ENCODE results near the gene TCIRG1. TPM values are rescaled to one million over a fixed set of nuclear protein-coding genes. Genes with fewer than 3 reads are reported as not detected.

The TCIRG1 gene
- total and polyA plus RNA-seq, 4 donors = 32.2 to 96.1 (median 44.5) TPM

GRCh38 chr11:68071281-68072048 is 32.6 kb downstream of the TCIRG1 start:
- 88% methylated on average over 3 of the region's 3 CpGs for WGBS
- Histone ChIP-seq H3K27ac (ENCODE audit: low read depth in 1 of 2, low read length in 2 of 2) (no peak overlapping the region), H3K9ac (ENCODE audit: low read depth in 1 of 2, low read length in 2 of 2) (no peak overlapping the region), H3K4me3 (ENCODE audit: low read depth in 1 of 3, low read length in 3 of 3) (no peak overlapping the region), H3K4me1 (ENCODE audit: control insufficient read depth in 4 of 4, insufficient read depth in 4 of 4, low read length in 3 of 4) (peaks cover 2 to 12% (median 9%) of the 10 kb centered on the region in 4 donors), H3K36me3 (ENCODE audit: control insufficient read depth in 4 of 4, insufficient read depth in 3 of 4, low read depth in 1 of 4, low read length in 3 of 4) (peaks cover 7 to 46% (median 22%) of the 10 kb centered on the region in 4 donors), H3K27me3 (ENCODE audit: control insufficient read depth in 4 of 4, insufficient read depth in 4 of 4, low read length in 3 of 4) (no peaks in the 10 kb centered on the region), H3K9me3 (ENCODE audit: control insufficient read depth in 4 of 4, low read length in 3 of 4) (no peaks in the 10 kb centered on the region)
- TF ChIP-seq HNF4A (conservative IDR thresholded peaks at IDR 0.05) = no peak
- DNase-seq (ENCODE audit: low spot score) = no peak

- peaks cover 5 to 18% (median 9%) of the 10 kb centered on the region in 4 donors for H3K36me3 ChIP-seq (ENCODE audit: control insufficient read depth in 4 of 4, insufficient read depth in 3 of 4, low read depth in 1 of 4, low read length in 3 of 4)
- H3K27ac ChIP-seq (ENCODE audit: low read depth in 1 of 2, low read length in 2 of 2) = no peak overlapping the region
- TF ChIP-seq YY1 (IDR thresholded peaks at IDR 0.05) (no peak), TAF1 (conservative IDR thresholded peaks at IDR 0.05) (no peak), RAD21 (IDR thresholded peaks at IDR 0.05) (peak in 1 of 2 donors; percentile 25), FOXA2 (IDR thresholded peaks at IDR 0.05) (no peak), RXRA (IDR thresholded peaks at IDR 0.05) (peak in 1 of 2 donors; percentile 24), MAX (IDR thresholded peaks at IDR 0.05) (no peak)
- DNase-seq (ENCODE audit: low spot score) = no peak
- H3K27me3 ChIP-seq (ENCODE audit: control insufficient read depth in 4 of 4, insufficient read depth in 4 of 4, low read length in 3 of 4) = no peaks in the 10 kb centered on the region
- no peak overlapping the region for H3K4me3 ChIP-seq (ENCODE audit: low read depth in 1 of 3, low read length in 3 of 3)
- H3K4me1 ChIP-seq (ENCODE audit: control insufficient read depth in 4 of 4, insufficient read depth in 4 of 4, low read length in 3 of 4) = peaks cover 2 to 25% (median 15%) of the 10 kb centered on the region in 4 donors
- H3K9me3 ChIP-seq (ENCODE audit: control insufficient read depth in 4 of 4, low read length in 3 of 4) = no peaks in the 10 kb centered on the region
- WGBS = 50% methylated on average over 10 of the region's 10 CpGs
- no peak overlapping the region for H3K9ac ChIP-seq (ENCODE audit: low read depth in 1 of 2, low read length in 2 of 2)
Observed at GRCh38 chr11:68074584-68075352, 35.9 kb downstream of the TCIRG1 start.

GRCh38 chr11:68076371-68077042 is 37.7 kb downstream of the TCIRG1 start:
- Histone ChIP-seq H3K27me3 (ENCODE audit: control insufficient read depth in 4 of 4, insufficient read depth in 4 of 4, low read length in 3 of 4) (no peaks in the 10 kb centered on the region), H3K9ac (ENCODE audit: low read depth in 1 of 2, low read length in 2 of 2) (no peak overlapping the region), H3K4me3 (ENCODE audit: low read depth in 1 of 3, low read length in 3 of 3) (no peak overlapping the region), H3K27ac (ENCODE audit: low read depth in 1 of 2, low read length in 2 of 2) (no peak overlapping the region), H3K36me3 (ENCODE audit: control insufficient read depth in 4 of 4, insufficient read depth in 3 of 4, low read depth in 1 of 4, low read length in 3 of 4) (peaks cover 5 to 7% (median 6%) of the 10 kb centered on the region in 4 donors), H3K9me3 (ENCODE audit: control insufficient read depth in 4 of 4, low read length in 3 of 4) (no peaks in the 10 kb centered on the region), H3K4me1 (ENCODE audit: control insufficient read depth in 4 of 4, insufficient read depth in 4 of 4, low read length in 3 of 4) (peaks cover 2 to 27% (median 16%) of the 10 kb centered on the region in 4 donors)
- WGBS = 60% methylated on average over 11 of the region's 11 CpGs
- peak; percentile 50 to 61 for TF ChIP-seq RAD21 (IDR thresholded peaks at IDR 0.05)
- TF ChIP-seq FOXA2 (IDR thresholded peaks at IDR 0.05) = peak; percentile 32
- TF ChIP-seq YY1 (IDR thresholded peaks at IDR 0.05) = no peak
- no peak for DNase-seq (ENCODE audit: low spot score)
